H9 (cell line): ENCODE results near the gene ANKRD55. TPM values are rescaled to one million over a fixed set of nuclear protein-coding genes. Genes with fewer than 3 reads are reported as not detected.

Experiments used
- DNase-seq: peaks from one replicate; pipeline ENCODE4 v3.0.0-alpha.2; 2017
- H2AFZ ChIP-seq: one replicate; pipeline ENCODE4 v1.6.1; 2013; ENCODE audit warnings: mild to moderate bottlenecking, low read length, control low read depth, moderate library complexity
- H2AK5ac ChIP-seq: 2 replicates; pipeline ENCODE4 v1.6.1; 2013; ENCODE audit warnings: low read length, control low read depth, mixed read lengths; ENCODE audit not compliant: insufficient read length
- H2BK120ac ChIP-seq: one replicate; pipeline ENCODE4 v1.6.1; 2013; ENCODE audit warnings: low read depth, mild to moderate bottlenecking, low read length, control low read depth, inconsistent platforms; ENCODE audit not compliant: poor library complexity, severe bottlenecking
- H2BK12ac ChIP-seq: 2 replicates; pipeline ENCODE4 v1.6.1; 2013; ENCODE audit warnings: low read length, control low read depth, mixed read lengths, low read depth; ENCODE audit not compliant: insufficient read length
- H2BK15ac ChIP-seq: 2 replicates; pipeline ENCODE4 v1.6.1; 2013; ENCODE audit warnings: low read depth, low read length, control low read depth
- H2BK20ac ChIP-seq: one replicate; pipeline ENCODE4 v1.6.1; 2013; ENCODE audit warnings: low read depth, mild to moderate bottlenecking, low read length, control low read depth, inconsistent platforms; ENCODE audit not compliant: poor library complexity, severe bottlenecking
- H2BK5ac ChIP-seq: 2 replicates; pipeline ENCODE4 v1.6.1; 2013; ENCODE audit warnings: low read length, control low read depth, mixed read lengths; ENCODE audit not compliant: insufficient read length
- H3K14ac ChIP-seq: 2 replicates; pipeline ENCODE4 v1.6.1; 2013; ENCODE audit warnings: low read length, control low read depth; ENCODE audit not compliant: insufficient read depth
- H3K18ac ChIP-seq: 2 replicates; pipeline ENCODE4 v1.6.1; 2013; ENCODE audit warnings: low read depth, mild to moderate bottlenecking, mixed read lengths, low read length, control low read depth; ENCODE audit not compliant: insufficient read length
- H3K23ac ChIP-seq: 2 replicates; pipeline ENCODE4 v1.6.1; 2013; ENCODE audit warnings: low read length, control low read depth, mixed read lengths, low read depth; ENCODE audit not compliant: insufficient read length
- H3K23me2 ChIP-seq: 2 replicates; pipeline ENCODE4 v1.6.1; 2013; ENCODE audit warnings: low read depth, mild to moderate bottlenecking, mixed read lengths, low read length, control low read depth; ENCODE audit not compliant: insufficient read length, poor library complexity, severe bottlenecking
- H3K27ac ChIP-seq: 2 replicates; pipeline ENCODE4 v1.5.1; 2013; ENCODE audit warnings: low read length, control low read depth, mixed read lengths, low read depth; ENCODE audit not compliant: insufficient read length
- H3K27me3 ChIP-seq: 2 replicates; pipeline ENCODE4 v1.6.1; 2013; ENCODE audit warnings: low read length, control low read depth, inconsistent platforms; ENCODE audit not compliant: insufficient read depth
- H3K4ac ChIP-seq: 2 replicates; pipeline ENCODE4 v1.6.1; 2013; ENCODE audit warnings: low read depth, mild to moderate bottlenecking, control low read depth, inconsistent platforms, low read length, moderate library complexity
- H3K4me1 ChIP-seq: 2 replicates; pipeline ENCODE4 v1.6.1; 2013; ENCODE audit warnings: low read length, control low read depth, inconsistent platforms; ENCODE audit not compliant: insufficient read depth
- H3K4me2 ChIP-seq: 2 replicates; pipeline ENCODE4 v1.6.1; 2013; ENCODE audit warnings: low read length, control low read depth, mixed read lengths; ENCODE audit not compliant: insufficient read length, insufficient read depth
- H3K56ac ChIP-seq: 2 replicates; pipeline ENCODE4 v1.6.1; 2013; ENCODE audit warnings: low read depth, mild to moderate bottlenecking, mixed read lengths, low read length, control low read depth; ENCODE audit not compliant: insufficient read length
- H3K79me1 ChIP-seq: 2 replicates; pipeline ENCODE4 v1.6.1; 2013; ENCODE audit warnings: low read depth, mild to moderate bottlenecking, moderate library complexity, low read length, control low read depth, inconsistent platforms; ENCODE audit not compliant: insufficient read depth, poor library complexity, severe bottlenecking
- H3K79me2 ChIP-seq: 2 replicates; pipeline ENCODE4 v1.6.1; 2013; ENCODE audit warnings: low read length, control low read depth, inconsistent platforms; ENCODE audit not compliant: insufficient read depth
- H3K9ac ChIP-seq: 2 replicates; pipeline ENCODE4 v1.6.1; 2013; ENCODE audit warnings: low read length, control low read depth, mixed read lengths; ENCODE audit not compliant: insufficient read length; ENCODE audit errors: extremely low read depth
- H3K9me3 ChIP-seq: one replicate; pipeline ENCODE4 v1.6.1; 2013; ENCODE audit warnings: low read depth, low read length, inconsistent platforms; ENCODE audit not compliant: control insufficient read depth
- H3T11ph ChIP-seq: one replicate; pipeline ENCODE4 v1.6.1; 2013; ENCODE audit warnings: mild to moderate bottlenecking, low read length, control low read depth, inconsistent platforms
- H4K20me1 ChIP-seq: one replicate; pipeline ENCODE4 v1.6.1; 2013; ENCODE audit not compliant: control insufficient read depth, insufficient read length, insufficient read depth
- H4K5ac ChIP-seq: 2 replicates; pipeline ENCODE4 v1.6.1; 2013; ENCODE audit warnings: low read depth, mild to moderate bottlenecking, mixed read lengths, low read length, control low read depth; ENCODE audit not compliant: insufficient read length
- H4K8ac ChIP-seq: replicated peaks from 2 replicates; pipeline ENCODE4 v1.6.1; 2013; ENCODE audit warnings: low read length, control low read depth, mixed read lengths, low read depth; ENCODE audit not compliant: insufficient read length
- H4K91ac ChIP-seq: 2 replicates; pipeline ENCODE4 v1.6.1; 2013; ENCODE audit warnings: low read depth, mild to moderate bottlenecking, moderate library complexity, mixed read lengths, low read length, control low read depth; ENCODE audit not compliant: insufficient read length
- H3K27ac Mint-ChIP-seq, 3 experiments: 2 replicates in 2 of 3; 3 replicates in 1 of 3; pipeline ENCODE4 v1.8.0; 2020 to 2021; ENCODE audit warnings: mixed read lengths in 3 of 3, mild to moderate bottlenecking in 1 of 3, moderate library complexity in 1 of 3
- H3K27me3 Mint-ChIP-seq: 2 replicates; pipeline ENCODE4 v1.8.0; 2021; ENCODE audit warnings: low read depth, mild to moderate bottlenecking, moderate library complexity, mixed read lengths
- H3K36me3 Mint-ChIP-seq, 3 experiments: 2 replicates in 2 of 3; 3 replicates in 1 of 3; pipeline ENCODE4 v1.8.0; 2020 to 2021; ENCODE audit warnings: low read depth in 3 of 3, mixed read lengths in 3 of 3; ENCODE audit not compliant: insufficient read depth in 1 of 3
- H3K4me1 Mint-ChIP-seq, 2 experiments: 2 replicates each; pipeline ENCODE4 v1.8.0; 2020; ENCODE audit warnings: mixed read lengths in 2 of 2
- H3K4me3 Mint-ChIP-seq, 2 experiments: 2 replicates in 1 of 2; 3 replicates in 1 of 2; pipeline ENCODE4 v1.8.0; 2020 to 2021; ENCODE audit warnings: mild to moderate bottlenecking in 2 of 2, mixed read lengths in 2 of 2, moderate library complexity in 1 of 2
- H3K9me3 Mint-ChIP-seq, 2 experiments: 2 replicates in 1 of 2; 3 replicates in 1 of 2; pipeline ENCODE4 v1.8.0; 2020; ENCODE audit warnings: mild to moderate bottlenecking in 2 of 2, mixed read lengths in 2 of 2, moderate library complexity in 1 of 2
- CTCF ChIP-seq: fragments of 200-600 bp; sonication (generic); conservative IDR thresholded peaks from 3 replicates; pipeline ENCODE4 v1.8.0; 2021; ENCODE audit warnings: antibody characterized with exemption, mild to moderate bottlenecking
- WGBS: extraction: QIAGEN DNeasy Blood & Tissue Kit; methylation state at CpG from one replicate; pipeline ENCODE4 v1.1.7; 2013; ENCODE audit warnings: missing lambda C conversion rate, low lambda C conversion rate, mixed read lengths; ENCODE audit not compliant: insufficient read length; ENCODE audit errors: extremely low coverage; 5-methylcytosine and 5-hydroxymethylcytosine counted together
- total RNA-seq: library from RNA; stranded (reverse); gene quantifications from 2 replicates; pipeline ENCODE4 v1.2.1, GENCODE V29; 2021

ANKRD55 gene
- total RNA-seq, 1 experiment from 2014 or later = not detected

GRCh38 chr5:56076486-56076885 is 156.6 kb downstream of the ANKRD55 start:
- no peak overlapping the region for H2BK15ac ChIP-seq
- no peaks in the 10 kb centered on the region for H3K23me2 ChIP-seq
- H2BK20ac ChIP-seq = no peak overlapping the region
- no peak overlapping the region for H2AFZ ChIP-seq
- no peak overlapping the region for H2BK120ac ChIP-seq
- 0 out of 7 replicates have a peak, but pooled peaks cover 0 to 3% (median 0%) of the 10 kb centered on the region in 3 experiments for H3K36me3 Mint-ChIP-seq
- H4K5ac ChIP-seq = no peak overlapping the region
- H3K56ac ChIP-seq = no peak overlapping the region
- no CpG with 5 or more reads among the region's 3 CpGs for WGBS
- H3K9ac ChIP-seq = no peak overlapping the region
- H4K20me1 ChIP-seq = no peaks in the 10 kb centered on the region
- H4K91ac ChIP-seq = no peak overlapping the region
- peaks cover 3% of the 10 kb centered on the region in 2 experiments; a peak in 4 of 5 replicates for H3K9me3 Mint-ChIP-seq
- H3K27me3 Mint-ChIP-seq = no peaks in the 10 kb centered on the region
- H3K27ac ChIP-seq = no peak overlapping the region
- H3K4me1 Mint-ChIP-seq = 0 out of 4 replicates have a peak, but pooled peaks cover 0 to 3% of the 10 kb centered on the region in 2 experiments
- no peak overlapping the region for H3K4me3 Mint-ChIP-seq
- no peak overlapping the region for H2AK5ac ChIP-seq
- no peaks in the 10 kb centered on the region for H3K79me2 ChIP-seq
- H2BK12ac ChIP-seq = no peak overlapping the region
- no peak overlapping the region for H3K27ac Mint-ChIP-seq
- no peak overlapping the region for H4K8ac ChIP-seq
- H3K18ac ChIP-seq = no peak overlapping the region
- no peaks in the 10 kb centered on the region for H3K27me3 ChIP-seq
- H3K4me2 ChIP-seq = no peak overlapping the region
- TF ChIP-seq CTCF = no peak
- H3K79me1 ChIP-seq = no peaks in the 10 kb centered on the region
- H3K4ac ChIP-seq = no peak overlapping the region
- no peak for DNase-seq
- no peaks in the 10 kb centered on the region for H3K4me1 ChIP-seq
- H3T11ph ChIP-seq = no peak overlapping the region
- H2BK5ac ChIP-seq = no peak overlapping the region
- no peak overlapping the region for H3K14ac ChIP-seq
- H3K9me3 ChIP-seq = no peaks in the 10 kb centered on the region
- H3K23ac ChIP-seq = no peak overlapping the region
